ENCODE data around the gene METTL8.
"Not testable (repeated sequence)": the region's sequence is repeated elsewhere in the genome, so short reads cannot be mapped to it uniquely, and the experiment has no call there.

The METTL8 gene

GRCh38 chr2:171402906-171403580 is 30.7 kb downstream of the METTL8 start:
- in situ Hi-C loops (cut with MboI; ENCODE audit: low sequenced_read_pairs), result no loop called here

DNA sequence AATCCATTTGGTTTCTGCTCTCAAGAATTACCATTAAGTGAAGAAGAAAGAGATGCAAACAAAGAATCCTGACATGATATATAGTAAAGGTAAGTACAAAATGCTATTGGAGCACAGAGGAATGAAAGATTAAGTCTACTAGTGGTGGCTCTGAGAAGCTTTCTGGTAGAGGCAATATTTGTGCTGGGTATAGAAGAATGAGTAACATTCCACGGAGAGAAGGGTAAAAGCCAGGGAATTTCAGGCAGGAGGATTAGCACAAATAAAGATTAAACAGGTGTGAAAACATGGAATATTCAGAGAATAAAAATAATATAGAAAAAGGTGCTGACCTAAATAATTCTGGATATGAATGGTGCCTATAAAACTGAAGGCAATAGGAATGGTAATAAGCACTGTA is 31.8 kb downstream of the METTL8 start:
- in situ Hi-C loops (cut with MboI; ENCODE audit: low sequenced_read_pairs), result no loop called here

DNA sequence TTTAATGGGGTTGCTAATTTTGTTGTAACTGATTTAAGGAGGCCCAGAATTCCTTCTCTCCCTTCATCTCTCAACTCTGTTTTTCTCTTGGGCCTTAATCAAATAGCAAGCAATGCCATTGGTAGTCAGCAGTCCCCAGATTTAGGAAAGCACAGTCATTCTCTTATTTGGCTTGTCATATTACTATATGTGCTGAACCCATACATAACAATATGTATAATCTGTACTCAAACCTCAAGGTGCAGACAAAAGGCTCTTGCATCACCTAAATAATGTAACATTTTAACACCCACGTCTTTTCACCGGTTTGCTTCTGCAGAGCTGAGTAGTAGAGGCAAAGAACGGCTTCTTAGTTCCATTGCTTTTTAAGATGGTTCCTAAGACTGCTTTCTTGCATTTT is 33.4 kb downstream of the METTL8 start:
- in situ Hi-C loops (cut with MboI; ENCODE audit: low sequenced_read_pairs), result no loop called here

DNA sequence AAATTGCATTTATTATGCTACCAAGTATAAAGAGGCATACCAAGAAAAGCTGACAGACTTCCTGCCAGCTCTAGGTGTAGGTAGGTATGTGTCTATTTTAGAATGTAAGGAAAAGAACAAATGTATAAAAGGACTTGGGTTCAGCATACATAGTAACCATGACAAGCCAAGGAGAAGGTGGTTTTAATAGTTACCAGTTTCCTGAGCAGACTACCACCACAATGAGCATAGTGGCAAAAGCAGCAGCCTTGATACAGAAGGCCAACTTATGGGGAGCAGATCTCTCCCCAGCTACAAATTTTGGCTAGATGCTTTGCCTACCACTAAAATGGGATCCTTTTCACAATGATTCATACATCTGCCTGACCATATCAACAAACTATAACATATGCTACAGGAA is 34.5 kb downstream of the METTL8 start:
- in situ Hi-C loops (cut with MboI; ENCODE audit: low sequenced_read_pairs), result no loop called here

- in situ Hi-C loops (cut with MboI; ENCODE audit: low sequenced_read_pairs), result no loop called here
Observed at GRCh38 chr2:171394164-171394740, 39.5 kb downstream of the METTL8 start.

DNA sequence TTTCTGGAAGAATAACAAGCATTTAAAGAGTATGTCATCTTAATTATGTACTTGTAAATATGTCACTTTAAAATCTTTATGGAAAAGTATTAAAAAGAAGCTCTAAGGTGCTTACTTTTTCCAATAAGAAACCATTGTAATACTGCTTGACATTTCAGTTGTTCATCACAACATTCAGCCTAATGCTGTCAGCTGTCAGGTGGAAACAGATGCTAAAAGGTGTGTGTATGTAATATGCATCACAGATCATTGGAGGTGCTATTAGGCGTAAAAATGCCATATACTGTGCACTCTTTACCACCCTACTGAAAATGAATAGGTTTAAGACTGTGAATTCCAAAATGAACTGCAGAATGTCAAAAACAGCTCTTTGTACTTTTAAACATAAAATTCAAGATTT is 40.3 kb downstream of the METTL8 start:
- in situ Hi-C loops (cut with MboI; ENCODE audit: low sequenced_read_pairs), result no loop called here

DNA sequence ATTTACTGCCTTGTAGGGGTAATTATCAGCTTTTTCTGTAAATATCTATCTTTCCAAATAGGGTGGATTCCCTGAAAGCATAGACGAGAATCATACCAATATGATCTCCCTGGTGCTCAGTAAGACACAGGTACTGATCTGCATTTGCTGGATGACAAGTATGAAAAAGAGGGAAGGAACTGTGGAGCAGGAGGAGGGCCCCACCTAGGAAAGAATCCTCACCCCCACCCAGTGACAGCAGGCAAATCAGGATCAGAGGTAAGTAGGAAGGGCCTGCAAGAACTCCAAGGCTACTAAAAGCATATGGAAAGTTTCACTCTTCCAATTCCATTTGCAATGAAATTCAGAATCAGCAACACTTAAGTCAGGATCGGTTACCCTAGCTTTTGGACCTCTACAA is 42.3 kb downstream of the METTL8 start:
- in situ Hi-C loops (cut with MboI; ENCODE audit: low sequenced_read_pairs), result no loop called here

DNA sequence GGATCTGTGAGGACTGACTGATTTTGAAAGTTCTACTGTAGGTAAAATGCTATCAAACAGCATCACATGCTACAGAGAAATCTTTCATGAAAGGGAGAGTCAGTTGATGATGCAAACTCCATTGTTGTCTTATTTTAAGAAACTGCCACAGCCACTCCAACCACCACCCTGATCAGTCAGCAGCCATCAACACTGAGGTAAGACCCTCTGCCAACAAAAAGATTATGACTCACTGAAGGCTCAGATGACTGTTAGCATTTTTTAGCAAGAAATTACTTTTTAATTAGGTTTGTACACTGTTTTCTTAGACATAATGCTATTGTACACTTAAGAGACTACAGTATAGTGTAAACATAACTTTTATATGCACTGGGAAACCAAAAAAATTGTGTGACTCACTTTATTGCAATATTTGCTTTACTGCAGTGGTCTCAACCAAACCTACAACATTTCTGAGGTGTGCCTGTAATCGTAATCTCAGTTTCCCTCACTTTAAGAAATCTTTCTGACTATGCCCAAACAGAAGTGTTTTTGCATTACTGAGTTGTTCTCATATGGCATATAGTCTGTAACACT is 42.8 kb downstream of the METTL8 start:
- in situ Hi-C loops (cut with MboI; ENCODE audit: low sequenced_read_pairs), result no loop called here

DNA sequence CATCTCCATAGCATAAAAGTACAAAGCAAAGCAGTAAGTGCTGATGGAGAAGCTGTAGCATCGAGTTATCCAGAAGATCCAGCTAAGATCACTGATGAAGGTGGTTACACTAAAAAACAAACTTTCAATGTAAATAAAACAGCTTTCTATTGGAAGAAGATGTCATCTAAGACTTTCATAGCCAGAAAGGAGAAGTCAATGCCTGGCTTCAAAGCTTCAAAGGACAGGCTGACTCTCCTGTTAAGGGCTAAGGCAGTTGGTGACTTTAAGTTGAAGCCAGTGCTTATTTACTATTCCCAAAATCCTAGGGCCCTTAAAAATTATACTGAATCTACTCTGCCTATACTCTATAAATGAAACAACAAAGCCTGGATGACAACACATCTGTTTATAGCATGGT is 44.0 kb downstream of the METTL8 start:
- in situ Hi-C loops (cut with MboI; ENCODE audit: low sequenced_read_pairs), result no loop called here

DNA sequence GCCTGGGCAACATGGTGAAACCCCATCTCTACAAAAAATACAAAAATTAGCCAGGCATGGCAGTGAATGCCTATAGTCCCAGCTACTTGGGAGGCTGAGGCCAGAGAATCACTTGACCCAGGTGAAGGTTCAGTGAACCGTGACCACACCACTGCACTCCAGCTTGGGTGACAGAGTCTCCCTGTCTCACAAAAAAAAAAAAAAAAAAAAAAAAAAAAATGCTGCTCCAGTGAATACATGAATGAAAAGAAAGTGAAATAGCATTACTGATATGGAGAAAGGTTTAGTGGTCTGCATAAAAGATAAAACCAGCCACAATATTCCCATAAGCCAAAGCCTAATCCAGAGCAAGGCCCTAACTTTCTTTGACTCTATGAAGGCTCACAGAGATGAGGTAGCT is 44.5 kb downstream of the METTL8 start:
- in situ Hi-C loops (cut with MboI; ENCODE audit: low sequenced_read_pairs), result no loop called here

- in situ Hi-C loops (cut with MboI; ENCODE audit: low sequenced_read_pairs), result no loop called here
Observed at GRCh38 chr2:171387052-171387451, 46.7 kb downstream of the METTL8 start.

- in situ Hi-C loops (cut with MboI; ENCODE audit: low sequenced_read_pairs), result no loop called here
Observed at GRCh38 chr2:171386627-171387026, 47.2 kb downstream of the METTL8 start.

GRCh38 chr2:171383134-171383533 is 50.7 kb downstream of the METTL8 start:
- in situ Hi-C loops (cut with MboI; ENCODE audit: low sequenced_read_pairs), result no loop called here

DNA sequence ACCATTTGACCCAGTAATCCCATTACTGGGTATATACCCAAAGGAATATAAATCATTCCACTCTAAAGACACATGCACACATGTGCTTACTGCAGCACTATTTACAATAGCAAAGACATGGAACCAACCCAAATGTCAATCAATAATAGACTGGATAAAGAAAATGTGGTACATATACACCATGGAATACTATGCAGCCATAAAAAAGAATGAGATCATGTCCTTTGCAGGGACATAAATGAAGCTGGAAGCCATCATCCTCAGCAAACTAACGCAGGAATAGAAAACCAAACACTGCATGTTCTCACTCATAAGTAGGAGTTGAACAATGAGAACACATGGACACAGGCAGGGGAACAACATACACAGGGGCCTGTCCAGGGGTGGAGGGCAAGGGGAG is 51.6 kb downstream of the METTL8 start:
- in situ Hi-C loops (cut with MboI; ENCODE audit: low sequenced_read_pairs), result not testable (repeated sequence)

GRCh38 chr2:171377852-171378251 is 55.9 kb downstream of the METTL8 start:
- in situ Hi-C loops (cut with MboI; ENCODE audit: low sequenced_read_pairs), result not testable (repeated sequence)

GRCh38 chr2:171367692-171368091 is 66.1 kb downstream of the METTL8 start:
- in situ Hi-C loops (cut with MboI; ENCODE audit: low sequenced_read_pairs), result no loop called here

DNA sequence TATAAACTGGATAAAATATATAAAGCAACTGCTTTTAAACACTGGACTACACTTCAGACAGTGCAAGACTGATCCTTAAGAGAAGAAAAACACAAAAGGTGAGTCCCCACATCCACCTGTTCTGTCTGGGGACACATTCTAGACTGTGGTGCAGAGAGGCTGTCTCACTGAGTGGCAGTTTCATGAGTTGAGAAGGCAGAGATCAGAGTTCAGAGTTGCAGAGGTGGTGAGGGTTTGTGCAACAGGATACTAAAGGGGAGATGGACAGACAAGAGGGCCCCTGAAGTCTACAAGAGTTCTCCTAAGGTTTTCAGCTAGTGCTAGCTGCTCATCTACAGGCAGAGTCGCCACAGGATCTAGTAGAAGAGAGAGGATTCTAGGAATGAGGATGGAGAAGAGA is 68.0 kb downstream of the METTL8 start:
- in situ Hi-C loops (cut with MboI; ENCODE audit: low sequenced_read_pairs), result no loop called here

DNA sequence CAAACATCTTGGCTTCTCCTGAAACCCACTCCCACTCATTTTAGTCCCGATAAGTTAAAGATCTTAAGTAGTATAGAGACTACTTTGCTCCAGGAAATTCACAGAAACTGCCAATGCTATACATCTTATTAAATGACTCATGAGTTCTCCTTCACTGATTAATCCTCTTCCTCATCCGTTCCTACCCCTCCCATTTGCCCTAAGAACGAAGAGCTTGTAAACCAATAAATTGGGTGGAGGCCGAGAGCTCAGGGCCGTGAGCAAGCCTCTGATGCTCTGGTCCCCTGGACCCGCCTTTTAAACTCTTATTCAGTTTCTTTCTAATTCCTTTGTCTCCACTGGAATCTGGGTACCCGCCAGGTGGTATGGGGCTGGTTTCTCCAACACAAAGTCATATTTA is 68.6 kb downstream of the METTL8 start:
- in situ Hi-C loops (cut with MboI; ENCODE audit: low sequenced_read_pairs), result no loop called here

DNA sequence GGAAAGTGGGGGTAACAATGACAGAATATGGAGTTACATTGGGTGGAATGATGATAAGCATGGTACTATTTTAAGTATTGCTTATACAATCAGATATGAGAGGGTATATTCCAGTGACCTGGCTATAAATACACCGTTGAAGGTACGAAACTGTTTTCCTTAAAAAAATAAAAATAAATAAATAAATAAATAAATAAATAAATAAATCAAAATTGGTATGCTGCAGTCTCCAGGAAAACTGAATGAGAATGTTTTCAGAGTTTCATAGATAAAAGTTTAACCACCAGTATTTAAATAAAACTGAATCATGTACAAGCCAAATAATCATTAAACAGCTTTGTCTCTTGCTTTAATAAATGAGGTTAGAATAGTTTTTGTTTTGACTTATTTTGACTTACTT is 71.4 kb downstream of the METTL8 start:
- in situ Hi-C loops (cut with MboI; ENCODE audit: low sequenced_read_pairs), result no loop called here

DNA sequence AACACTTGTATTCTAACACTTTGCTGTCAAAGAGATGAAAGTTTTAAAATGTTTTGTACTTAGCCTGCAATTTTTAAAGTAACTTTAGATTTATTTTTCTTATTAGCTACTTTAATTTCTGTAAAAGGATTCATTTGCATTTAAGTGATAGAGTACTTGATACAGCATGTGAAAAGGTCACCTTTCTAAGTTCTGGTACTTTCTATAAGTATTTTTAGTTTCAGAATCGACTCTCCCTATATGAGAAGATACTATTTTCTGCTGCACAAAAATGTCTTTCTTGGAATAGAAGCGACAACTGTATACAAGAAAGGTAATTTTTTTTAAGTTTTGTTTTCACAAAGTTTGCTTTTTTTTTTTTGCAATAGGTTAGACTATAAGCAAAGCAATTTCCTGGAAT is 72.9 kb downstream of the METTL8 start:
- in situ Hi-C loops (cut with MboI; ENCODE audit: low sequenced_read_pairs), result no loop called here

DNA sequence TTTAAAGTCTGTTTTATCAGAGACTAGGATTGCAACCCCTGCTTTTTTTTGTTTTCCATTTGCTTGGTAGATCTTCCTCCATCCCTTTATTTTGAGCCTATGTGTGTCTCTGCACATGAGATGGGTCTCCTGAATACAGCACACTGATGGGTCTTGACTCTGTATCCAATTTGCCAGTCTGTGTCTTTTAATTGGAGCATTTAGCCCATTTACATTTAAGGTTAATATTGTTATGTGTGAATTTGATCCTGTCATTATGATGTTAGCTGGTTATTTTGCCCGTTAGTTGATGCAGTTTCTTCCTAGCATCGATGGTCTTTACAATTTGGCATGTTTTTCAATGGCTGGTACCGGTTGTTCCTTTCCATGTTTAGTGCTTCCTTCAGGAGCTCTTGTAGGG is 80.0 kb downstream of the METTL8 start:
- in situ Hi-C loops (cut with MboI; ENCODE audit: low sequenced_read_pairs), result not testable (repeated sequence)

- in situ Hi-C loops (cut with MboI; ENCODE audit: low sequenced_read_pairs), result no loop called here
Observed at GRCh38 chr2:171348056-171348455, 85.7 kb downstream of the METTL8 start.

DNA sequence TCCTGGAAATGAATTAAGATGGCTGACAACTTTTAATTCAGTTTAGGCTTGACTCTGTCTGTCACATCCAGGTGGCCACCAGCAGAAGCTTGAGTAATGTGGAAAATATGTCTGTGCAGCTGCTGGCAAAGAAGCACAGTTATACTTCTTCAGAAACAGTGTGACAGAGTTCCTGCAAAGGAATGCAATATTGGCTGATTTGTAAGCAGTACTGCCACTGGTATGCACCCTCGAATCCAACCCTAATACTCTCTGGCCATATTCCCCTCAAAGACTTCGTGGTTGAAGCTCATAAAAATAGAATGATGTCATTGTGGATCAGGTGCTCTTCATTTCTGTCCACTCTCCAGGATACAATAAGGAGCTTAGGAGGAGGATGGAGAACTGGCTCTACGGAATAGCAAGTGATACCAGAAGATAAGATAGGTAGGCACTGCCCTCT is 86.2 kb downstream of the METTL8 start:
- in situ Hi-C loops (cut with MboI; ENCODE audit: low sequenced_read_pairs), result no loop called here
